SH-SY5Y (cell line): ENCODE data around the gene RUFY4.

ENCODE experiments used
- GATA2 ChIP-seq: IDR thresholded peaks from 2 replicates; pipeline ENCODE4 v1.6.1; 2011; ENCODE audit warnings: mild to moderate bottlenecking, low read depth, low read length
- GATA3 ChIP-seq: IDR thresholded peaks from 2 replicates; pipeline ENCODE4 v1.6.1; 2011; ENCODE audit warnings: low read depth, mild to moderate bottlenecking, low read length, moderate library complexity

DNA sequence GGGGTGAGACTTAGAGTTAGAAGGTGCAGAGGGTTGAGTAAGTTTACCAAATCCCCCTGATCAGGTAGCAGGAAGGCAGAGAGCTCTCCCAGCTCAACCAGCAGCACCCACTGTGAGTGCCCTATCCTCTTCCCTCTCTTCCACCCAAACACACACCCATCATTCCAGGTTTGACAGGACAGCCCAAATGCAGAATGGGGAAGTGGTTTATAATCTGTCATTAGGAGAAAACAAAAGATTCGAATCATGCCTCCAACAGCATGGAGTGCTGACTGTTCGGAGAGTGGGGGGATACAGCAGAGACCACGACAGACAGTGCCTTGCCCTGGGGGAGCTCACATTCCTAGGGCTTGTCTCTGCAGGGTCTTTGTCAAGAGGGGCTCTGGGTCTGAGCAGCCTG is 68.5 kb downstream of the RUFY4 start:
- no peak for TF ChIP-seq GATA2
- TF ChIP-seq GATA3, result no peak
